ENCODE data around the gene NEDD8.

The NEDD8 gene

GRCh38 chr14:24178399-24179178 lies 53.6 kb downstream of the NEDD8 start:
- no peak for DNase-seq

- no peak for DNase-seq
These were observed 54.3 kb downstream of the NEDD8 start for GRCh38 chr14:24177891-24178290.

GRCh38 chr14:24177041-24177825 lies 54.9 kb downstream of the NEDD8 start:
- no peak for DNase-seq

GRCh38 chr14:24176599-24176998 lies 55.6 kb downstream of the NEDD8 start:
- no peak for DNase-seq

GRCh38 chr14:24172871-24173281 lies 59.3 kb downstream of the NEDD8 start:
- peak in 1 of 14 donors; percentile 35 for DNase-seq

GRCh38 chr14:24172261-24172860 lies 59.8 kb downstream of the NEDD8 start:
- DNase-seq: peak in 2 of 14 donors; percentile 36 to 43

- DNase-seq: peak; percentile 46 to 98 (median 86)
These were observed 60.5 kb downstream of the NEDD8 start, which contains the start of gene REC8 for GRCh38 chr14:24171422-24172260. Gene REC8, plus strand, starts transcription at chr14:24172080. Its CDS starts 473 bp downstream, at chr14:24172553.

GRCh38 chr14:24167469-24168114 lies 64.6 kb downstream of the NEDD8 start:
- no peak for DNase-seq

All from C1 segment of cervical spinal cord (tissue), 14 donors.